ENCODE data around the gene SPZ1.

GRCh38 chr5:80339116-80339515, 19.3 kb downstream of the SPZ1 start:
- no peak for TF ChIP-seq CTCF (IDR thresholded peaks at IDR 0.05; ENCODE audit: low read length)
- no peak for TF ChIP-seq EZH2phosphoT487 (IDR thresholded peaks at IDR 0.05; ENCODE audit: low read length)
- no peak for TF ChIP-seq EZH2 (optimal IDR thresholded peaks at IDR 0.05; ENCODE audit: low read depth, low read length)

All from MM.1S (cell line).